Urothelium cell line (cell line): ENCODE measurements around the gene METAP1.
"Not testable (repeated sequence)": the region's sequence is repeated elsewhere in the genome, so short reads cannot be mapped to it uniquely, and the experiment has no call there.

ENCODE experiments used
- DNase-seq: peaks from one replicate; pipeline ENCODE4 v3.0.0; 2011; ENCODE audit warnings: low spot score, mixed read lengths
- FAIRE-seq: peaks from 2 replicates; lab custom pipeline; 2011; peaks lifted over from hg19 to GRCh38; lab: Jason Lieb, UNC

METAP1 gene

DNA sequence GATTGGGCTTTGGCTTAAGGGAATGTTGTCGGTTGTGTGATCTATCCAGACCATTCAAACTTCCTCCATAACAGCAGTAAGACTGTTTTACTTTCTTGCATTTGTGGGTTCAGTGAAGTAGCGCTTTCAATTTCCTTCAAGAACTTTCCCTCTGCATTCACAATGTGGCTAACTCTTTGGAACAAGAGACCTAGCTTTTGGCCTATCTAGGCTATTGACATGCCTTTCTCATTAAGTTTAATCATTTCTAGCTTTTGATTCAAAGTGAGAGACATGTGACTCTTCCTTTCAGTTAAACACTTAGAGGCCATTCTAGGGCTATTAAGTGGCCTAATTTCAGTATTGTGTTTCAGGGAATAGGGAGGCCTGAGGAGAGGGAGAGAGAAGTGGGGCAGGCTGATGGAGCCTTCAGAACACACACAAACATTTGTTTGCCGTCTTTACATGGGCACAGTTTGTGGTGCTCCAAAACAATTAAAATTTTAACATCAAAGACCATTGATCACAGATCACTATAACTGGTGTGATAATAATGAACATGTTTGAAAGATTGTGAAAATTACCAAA, 59.0 kb downstream of the METAP1 start:
- no peak for FAIRE-seq
- no peak for DNase-seq

DNA sequence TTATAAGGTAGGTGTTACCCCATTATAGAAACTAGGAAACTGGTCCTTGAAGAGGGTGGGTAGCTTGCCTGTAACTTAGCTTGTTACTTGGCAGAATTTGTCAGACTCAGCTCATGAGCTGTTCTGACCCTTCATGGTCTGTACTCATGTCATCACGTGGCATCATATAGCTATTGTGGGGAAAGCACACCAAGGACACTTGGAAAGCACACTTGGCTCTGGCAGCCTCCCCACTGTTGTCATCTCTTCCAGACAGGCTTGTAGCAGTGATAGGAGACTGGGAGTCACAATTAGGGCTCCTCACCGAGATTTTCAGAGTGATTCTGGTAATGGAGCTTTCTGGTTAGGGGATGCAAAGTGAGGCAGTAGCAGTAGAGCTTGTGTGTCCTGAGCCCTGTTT, 62.7 kb downstream of the METAP1 start:
- no peak for FAIRE-seq
- DNase-seq = no peak

DNA sequence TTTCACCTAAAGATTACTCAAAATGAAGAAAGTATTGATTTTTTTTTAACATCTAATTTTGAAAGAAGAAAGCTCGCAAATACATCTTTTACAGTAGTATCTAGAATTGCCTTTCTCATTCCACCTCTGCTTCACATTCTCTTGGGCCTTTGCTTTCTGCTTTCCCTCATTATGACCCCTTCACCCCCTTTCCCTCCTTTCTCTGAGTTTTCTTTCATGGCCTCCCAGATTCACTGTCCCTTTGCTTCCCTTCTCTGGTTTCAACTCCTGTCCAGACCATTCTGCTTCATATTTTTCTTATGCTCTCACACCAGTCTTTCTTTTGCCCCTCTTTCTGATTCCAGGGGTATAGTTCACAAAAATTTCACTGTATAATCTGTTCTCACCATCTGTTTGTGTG, 64.0 kb downstream of the METAP1 start:
- DNase-seq (no peak), FAIRE-seq (no peak)

DNA sequence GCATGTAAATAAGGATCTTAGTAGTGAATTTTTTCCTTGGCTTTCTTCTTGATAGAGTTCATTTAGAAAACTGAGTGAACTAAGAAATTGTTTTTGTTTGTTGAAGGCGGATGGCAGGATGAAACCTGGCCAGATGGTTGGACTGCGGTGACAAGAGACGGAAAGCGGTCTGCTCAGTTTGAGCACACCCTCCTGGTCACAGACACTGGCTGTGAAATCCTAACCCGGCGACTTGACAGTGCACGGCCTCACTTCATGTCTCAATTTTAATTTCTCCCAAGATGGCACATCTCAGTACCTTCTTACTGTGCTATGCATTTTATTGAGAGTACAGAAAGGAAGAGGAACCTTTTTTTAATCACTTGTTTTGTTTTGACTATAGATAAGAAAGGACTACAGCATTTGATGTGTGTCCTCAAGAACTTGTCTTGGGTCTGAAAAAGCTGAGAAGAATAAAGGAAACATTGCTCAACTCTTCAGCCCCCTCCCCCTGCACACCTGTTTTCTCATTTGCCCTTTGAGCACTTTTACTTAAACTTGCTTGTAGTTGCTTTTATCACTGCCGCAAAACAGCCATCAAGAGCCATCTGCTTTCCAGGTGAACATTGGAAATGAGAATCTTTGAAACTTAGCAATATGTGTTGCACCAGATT, 65.7 kb downstream of the METAP1 start:
- no peak for DNase-seq
- no peak for FAIRE-seq

DNA sequence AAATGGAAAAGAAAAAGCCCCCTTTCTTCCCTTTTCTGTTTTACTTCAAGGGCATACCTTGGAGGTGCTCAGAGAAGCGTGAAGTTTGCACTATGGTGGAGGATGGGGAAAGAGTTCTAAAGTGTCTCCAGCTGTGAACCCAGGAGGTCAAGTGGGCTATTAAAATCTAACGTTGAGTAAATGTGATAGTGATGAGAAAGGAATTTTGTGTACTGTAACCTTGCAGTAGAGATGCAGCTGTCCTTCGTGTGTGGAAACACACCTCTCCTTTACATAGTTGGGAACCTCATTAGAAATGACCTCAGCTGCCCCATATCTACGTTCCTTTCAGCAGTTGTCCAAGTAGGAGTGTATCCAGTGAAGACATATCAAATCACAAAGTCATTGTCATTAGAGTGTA, 66.6 kb downstream of the METAP1 start:
- FAIRE-seq (no peak), DNase-seq (no peak)

DNA sequence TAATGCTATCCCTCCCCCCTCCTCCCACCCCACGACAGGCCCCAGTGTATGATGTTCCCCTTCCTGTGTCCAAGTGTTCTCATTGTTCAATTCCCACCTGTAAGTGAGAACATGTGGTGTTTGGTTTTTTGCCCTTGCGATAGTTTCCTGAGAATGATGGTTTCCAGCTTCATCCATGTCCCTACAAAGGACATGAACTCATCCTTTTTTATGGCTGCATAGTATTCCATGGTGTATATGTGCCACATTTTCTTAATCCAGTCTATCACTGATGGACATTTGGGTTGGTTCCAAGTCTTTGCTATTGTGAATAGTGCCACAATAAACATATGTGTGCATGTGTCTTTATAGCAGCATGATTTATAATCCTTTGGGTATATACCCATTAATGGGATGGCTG, 70.0 kb downstream of the METAP1 start:
- not testable (repeated sequence) for DNase-seq, FAIRE-seq

DNA sequence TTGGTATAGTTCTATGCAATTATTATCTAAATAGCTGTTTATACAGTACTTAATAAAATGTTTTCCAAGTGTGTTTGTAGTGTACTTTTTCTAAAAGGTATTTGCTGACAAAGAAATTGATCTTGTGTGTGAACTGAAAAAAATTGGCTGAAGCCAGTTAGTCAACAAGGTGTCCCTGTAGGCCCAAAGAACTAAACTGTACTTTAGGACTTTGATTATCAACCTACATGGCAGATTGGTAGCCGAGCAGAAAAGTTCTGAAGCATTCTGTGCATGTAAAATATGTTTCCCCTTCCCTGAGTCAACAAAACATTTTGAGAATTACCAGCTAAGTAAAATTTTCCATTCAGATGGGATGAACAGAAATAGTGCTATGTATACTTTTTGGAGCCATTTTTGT, 72.1 kb downstream of the METAP1 start:
- DNase-seq = no peak
- FAIRE-seq = no peak

DNA sequence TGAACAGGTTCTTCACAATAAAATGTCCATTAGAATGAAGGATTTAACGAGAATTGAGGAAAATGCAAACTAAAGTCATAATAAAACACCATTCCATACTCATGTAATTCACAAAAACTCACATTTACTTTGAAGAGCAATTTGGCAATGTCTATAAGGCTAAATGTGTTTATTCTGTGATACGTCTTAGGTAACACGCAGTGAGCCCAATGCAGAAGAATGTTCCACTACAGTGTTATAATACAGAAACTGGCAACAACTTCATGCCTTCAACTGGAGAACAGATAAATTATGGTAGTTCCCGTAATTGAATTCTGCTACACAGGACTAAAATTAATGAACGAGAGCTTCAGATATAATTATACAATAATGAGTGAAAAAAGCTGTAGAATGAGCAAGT, 75.6 kb downstream of the METAP1 start:
- DNase-seq (no peak), FAIRE-seq (no peak)

DNA sequence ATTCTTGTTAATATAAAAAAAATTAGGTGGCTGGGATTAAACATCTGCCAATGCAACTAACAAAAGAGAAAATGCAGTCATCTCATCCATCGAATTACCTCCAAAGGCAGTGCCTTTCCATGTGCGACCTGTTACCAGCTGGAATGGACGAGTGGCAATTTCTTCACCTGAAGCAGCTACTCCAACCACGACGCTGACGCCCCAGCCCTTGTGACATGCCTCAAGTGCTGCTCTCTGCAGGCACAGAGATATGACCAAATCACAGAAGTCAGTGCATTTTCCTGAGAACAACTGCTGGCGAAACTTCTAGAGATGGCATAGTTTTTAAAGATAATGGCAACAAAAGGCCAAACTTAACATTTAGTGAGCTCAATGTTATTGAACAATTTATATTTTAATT, 79.3 kb downstream of the METAP1 start:
- DNase-seq (no peak), FAIRE-seq (peak; percentile 9)

DNA sequence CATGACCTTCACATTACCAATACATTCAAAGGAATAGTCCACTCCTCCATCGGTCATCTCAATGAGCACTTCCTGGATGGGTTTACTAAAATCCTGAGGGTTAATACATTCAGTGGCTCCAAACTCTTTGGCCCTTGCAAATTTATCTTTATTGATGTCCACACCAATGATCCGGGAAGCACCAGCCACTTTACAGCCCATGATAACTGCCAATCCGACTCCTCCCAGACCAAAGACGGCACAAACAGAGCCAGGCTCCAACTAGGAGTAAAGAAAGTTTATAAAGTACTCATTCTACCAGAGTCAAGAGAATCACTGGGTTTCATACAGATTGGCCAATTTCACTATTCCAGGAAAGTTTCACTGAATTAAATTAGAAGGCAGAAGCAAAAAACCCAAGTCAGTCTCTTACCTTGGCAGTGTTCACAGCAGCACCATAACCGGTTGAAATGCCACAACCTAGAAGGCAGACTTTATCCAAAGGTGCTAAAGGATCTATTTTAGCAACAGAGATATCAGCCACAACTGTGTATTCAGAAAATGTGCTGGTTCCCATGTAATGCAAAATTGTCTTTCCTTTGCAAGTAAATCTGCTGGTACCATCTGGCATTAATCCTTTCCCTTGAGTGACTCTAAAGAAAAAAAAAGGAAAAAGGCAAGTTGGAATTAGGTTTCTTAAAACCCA, 80.9 kb downstream of the METAP1 start:
- DNase-seq = no peak
- no peak for FAIRE-seq

DNA sequence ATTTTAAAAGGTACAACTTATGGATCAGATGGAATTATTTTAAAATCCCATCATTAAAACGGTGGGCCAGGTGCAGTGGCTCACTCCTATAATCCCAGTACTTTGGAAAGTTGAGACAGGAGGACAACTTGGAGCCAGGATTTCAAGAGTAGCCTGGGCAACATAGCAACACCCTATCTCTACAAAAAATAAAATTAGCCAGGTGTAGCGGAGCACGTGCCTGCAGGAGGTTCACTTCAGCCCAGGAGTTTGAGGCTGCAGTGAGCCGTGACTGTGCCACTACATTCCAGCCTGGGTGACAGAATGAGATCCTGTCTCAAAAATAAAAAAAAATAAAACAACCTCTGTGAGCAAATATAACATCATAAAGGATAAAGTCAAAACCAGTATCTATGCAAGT, 81.7 kb downstream of the METAP1 start:
- DNase-seq = no peak
- FAIRE-seq = no peak

DNA sequence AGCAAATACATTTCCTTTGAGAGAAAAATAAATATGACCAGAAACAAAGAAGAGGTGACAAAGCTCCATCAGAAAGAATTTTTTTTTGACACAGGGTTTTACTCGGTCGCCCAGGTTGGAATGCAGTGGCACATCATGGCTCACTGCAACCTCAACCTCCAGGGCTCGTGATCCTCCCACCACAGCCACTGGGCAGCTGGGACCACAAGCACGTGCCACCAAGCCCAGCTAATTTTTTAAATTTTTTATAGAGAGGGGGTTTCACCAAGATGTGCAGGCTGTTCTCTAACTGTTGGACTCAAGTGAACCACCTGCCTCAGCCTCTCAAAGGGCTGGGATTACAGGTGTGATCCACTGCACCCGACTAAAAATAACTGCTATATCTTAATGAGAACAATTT, 82.8 kb downstream of the METAP1 start:
- no peak for DNase-seq
- FAIRE-seq = no peak

DNA sequence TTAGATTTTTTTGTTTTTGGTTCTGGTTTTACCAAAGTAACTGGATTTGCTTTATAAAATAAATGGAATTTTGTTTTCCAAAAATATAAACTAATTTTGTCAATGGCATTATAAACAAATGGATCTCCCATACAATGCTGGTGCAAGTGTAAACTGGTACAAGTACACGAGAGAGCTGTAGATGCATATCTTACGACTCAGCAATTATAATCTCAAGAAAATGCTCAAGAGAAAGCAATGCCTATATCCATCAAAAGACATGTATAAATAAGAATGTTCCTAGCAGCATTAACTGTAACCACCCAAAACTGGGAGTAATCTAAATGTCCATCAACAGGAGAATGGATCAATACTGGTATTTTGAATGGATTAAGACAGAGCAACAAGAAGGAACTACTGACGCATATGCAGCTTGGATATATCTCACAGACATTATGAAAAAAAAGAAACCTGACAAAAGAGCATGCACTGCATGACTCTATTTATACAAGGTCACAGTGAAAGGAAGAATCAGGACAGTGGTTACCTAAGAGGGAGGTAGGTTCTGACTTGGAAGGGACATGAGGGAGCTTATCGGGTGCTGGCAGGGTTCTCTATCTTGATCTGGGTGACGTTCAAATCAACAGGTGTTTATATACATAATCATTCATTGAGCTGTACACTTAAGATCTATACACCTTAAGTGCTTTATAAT, 83.6 kb downstream of the METAP1 start:
- no peak for FAIRE-seq
- DNase-seq = no peak

DNA sequence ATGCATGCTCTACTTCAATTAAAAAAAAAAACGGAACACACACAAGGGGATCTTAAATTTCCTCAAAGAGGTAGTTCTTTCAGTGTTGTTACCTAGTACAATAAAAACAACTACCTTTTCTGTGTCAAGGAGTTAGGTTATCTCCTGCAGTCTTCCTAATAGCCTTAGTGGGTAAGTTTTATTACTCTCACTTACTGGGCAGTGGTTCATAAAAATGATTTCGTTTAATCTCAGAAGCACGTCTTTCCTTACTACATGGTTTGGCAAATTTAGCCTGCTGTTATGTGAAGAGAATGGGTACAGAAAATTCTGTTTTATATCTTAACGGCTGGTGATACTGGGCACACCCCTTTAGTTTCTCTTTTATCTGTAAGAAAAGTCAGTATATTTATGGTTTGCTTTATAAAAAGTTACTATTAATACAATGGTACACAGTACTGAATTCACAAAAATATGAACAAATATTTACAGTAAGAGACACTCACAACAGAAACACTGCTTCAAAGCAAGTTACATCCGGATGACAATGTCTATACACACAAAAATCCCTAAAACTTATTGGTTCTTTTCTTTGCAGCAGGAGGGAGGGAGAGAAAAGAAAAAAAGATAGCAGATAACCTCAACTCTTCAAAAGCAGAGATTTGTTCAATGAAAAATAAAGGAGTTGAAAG, 84.2 kb downstream of the METAP1 start:
- FAIRE-seq (no peak), DNase-seq (no peak)

DNA sequence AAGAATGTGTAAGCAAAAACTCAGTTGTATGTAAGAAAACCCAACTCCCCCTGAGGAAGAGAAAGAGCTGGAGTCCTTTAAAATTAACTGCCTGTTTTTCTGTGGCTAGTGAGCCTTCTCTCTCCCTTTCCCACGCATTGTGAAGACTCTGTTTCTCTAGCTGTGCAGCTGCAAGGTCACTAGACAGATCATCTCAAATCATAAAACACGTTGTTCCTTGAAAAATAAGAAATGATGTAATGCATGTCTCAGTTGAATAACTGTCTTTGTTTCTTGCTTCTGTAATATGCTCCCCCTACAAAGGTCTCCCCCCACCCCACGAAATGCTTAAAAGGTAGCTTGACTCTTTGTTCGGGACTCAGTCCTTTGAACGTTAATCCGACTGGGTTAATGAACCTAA, 85.3 kb downstream of the METAP1 start:
- FAIRE-seq, DNase-seq: not testable (repeated sequence)

DNA sequence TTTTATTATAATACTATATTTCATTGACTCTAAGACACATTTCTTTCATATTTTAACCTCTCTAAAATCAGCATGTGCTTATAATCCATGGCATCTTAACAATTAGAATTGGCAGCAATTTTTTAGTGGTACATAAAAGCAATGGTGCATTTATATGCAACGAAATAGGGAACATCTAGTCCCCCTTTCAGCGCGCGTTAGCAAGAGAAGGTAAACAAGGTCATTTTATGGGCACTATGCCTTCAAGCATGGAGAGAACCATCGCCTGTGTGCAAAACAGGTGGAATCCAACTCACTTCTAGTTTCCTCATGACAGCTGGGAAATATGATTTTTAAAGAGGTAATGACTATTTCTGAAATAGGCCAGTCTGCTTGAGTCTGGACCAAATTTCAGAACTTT, 86.7 kb downstream of the METAP1 start:
- DNase-seq = no peak
- no peak for FAIRE-seq

DNA sequence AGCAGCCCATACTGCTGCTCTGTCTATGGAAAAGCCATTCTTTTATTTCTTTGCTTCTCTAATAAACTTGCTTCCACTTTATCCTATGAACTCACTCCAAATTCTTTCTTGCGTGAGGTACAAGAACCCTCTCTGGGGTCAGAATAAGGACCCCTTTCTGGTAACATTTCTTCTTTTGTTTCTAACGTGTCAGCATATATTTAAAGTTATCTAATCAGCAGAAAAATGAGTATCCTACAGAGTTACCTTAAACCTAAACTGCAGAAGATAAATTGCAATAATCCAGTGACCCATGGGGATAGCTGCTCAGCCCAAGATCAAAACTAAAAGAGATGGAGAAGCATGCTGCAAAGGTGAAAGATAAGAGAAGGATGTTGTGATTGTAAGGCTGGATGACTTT, 89.1 kb downstream of the METAP1 start:
- DNase-seq (no peak), FAIRE-seq (no peak)

DNA sequence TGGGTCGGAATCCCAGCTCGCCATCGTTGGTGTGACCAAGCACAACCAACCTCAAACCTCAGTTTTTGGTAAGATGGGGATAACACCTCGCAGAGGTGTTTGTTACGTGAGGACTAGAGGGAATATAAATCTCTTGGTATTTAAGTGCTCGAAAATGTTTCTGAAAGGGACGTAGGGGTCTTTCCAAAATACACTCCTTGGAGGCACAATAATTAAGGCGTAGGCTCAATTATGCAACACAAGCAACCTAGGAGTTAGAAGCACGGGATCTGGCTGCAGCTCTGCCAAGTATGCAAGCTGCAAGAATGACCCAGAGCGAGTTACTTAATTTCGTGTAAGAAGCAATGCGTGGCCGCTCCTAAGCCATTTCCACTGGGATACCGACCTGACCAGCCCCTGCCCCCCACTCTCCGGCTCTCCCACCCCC, 92.5 kb downstream of the METAP1 start:
- FAIRE-seq (no peak), DNase-seq (peak; percentile 42)

DNA sequence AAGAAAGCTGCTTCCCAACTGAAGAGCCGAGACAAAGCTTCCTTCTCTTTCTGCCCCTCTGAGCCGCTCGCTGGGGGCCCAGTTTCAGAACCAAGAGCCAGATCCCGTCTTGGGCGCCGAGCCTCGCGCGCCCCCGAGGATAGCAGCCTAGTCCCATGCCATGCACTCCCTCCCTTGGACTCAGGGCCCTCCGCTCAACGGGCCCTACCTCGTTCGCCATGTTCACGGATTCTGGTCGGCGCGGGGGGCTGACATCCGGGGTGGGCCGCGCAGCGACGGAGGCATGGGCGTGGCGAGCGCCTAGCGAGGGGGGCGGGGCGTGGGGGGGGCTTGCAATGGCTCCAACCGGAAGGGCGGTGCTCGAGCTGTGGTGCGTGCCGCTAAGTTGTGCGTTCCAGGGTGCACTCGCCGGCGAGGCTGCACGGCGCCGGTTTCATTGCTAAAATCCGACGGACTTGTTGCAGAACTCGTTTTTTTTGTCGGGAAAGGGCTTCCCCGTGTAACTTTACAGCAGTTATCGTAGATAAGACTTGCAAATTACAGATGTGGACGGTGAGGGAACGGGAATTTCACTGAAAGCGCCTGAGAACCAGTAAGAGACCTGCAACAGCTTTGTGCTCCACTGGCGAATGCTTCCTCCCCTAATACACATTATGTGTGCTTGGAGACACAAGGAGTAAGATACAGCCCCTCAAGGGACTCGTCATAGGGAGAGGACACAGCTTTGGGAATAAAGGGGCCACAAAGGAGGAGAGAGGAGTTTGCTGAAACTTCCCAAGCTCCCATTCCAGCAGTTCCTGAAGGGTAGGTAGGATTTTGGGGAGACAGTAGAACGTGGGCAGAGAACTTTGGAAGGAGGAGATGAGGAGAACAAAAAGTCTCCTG, 93.2 kb downstream of the METAP1 start, which contains the start of gene ADH5:
Gene ADH5 (minus strand): TSS at position 308 of the 885 bp plus-strand sequence. CDS start 88 bp downstream, at position 220.
- peak; percentile 94 for DNase-seq

More for the DNA sequence above, 93.2 kb downstream of the METAP1 start, which contains the start of gene ADH5:
- peak; percentile 35 for FAIRE-seq
